Loucy (cell line): ENCODE results near the gene EVX1.

Source experiments
- H2AFZ ChIP-seq: fragments of 200-600 bp; sonication (generic); 2 replicates; pipeline ENCODE4 v1.6.0; 2016; ENCODE audit warnings: antibody characterized with exemption, mild to moderate bottlenecking, low read length, moderate library complexity
- H3F3A ChIP-seq: fragments of 200-600 bp; 2 replicates; pipeline ENCODE4 v1.6.0; 2016; ENCODE audit warnings: antibody characterized with exemption, low read depth, mild to moderate bottlenecking
- H3K27me3 ChIP-seq: fragments of 200-600 bp; sonication (generic); 2 replicates; pipeline ENCODE4 v1.6.1; 2014; ENCODE audit warnings: low read length, mild to moderate bottlenecking; ENCODE audit not compliant: insufficient read depth, poor library complexity, severe bottlenecking
- H3K36me3 ChIP-seq: fragments of 200-600 bp; sonication (generic); 2 replicates; pipeline ENCODE4 v1.6.1; 2016; ENCODE audit warnings: low read length; ENCODE audit not compliant: insufficient read depth
- H3K4me1 ChIP-seq: fragments of 200-600 bp; sonication (generic); 2 replicates; pipeline ENCODE4 v1.5.1; 2014; ENCODE audit warnings: low read length, mild to moderate bottlenecking; ENCODE audit not compliant: insufficient read depth, poor library complexity, severe bottlenecking
- H3K4me2 ChIP-seq: fragments of 200-600 bp; sonication (generic); 2 replicates; pipeline ENCODE4 v1.6.0; 2014; ENCODE audit warnings: antibody characterized with exemption, low read length, low read depth, mild to moderate bottlenecking; ENCODE audit not compliant: poor library complexity, severe bottlenecking
- H3K4me3 ChIP-seq: fragments of 200-600 bp; sonication (generic); 2 replicates; pipeline ENCODE4 v1.5.1; 2014; ENCODE audit warnings: low read length, mild to moderate bottlenecking, mixed read lengths; ENCODE audit not compliant: poor library complexity, severe bottlenecking
- H3K79me2 ChIP-seq: fragments of 200-600 bp; sonication (generic); 2 replicates; pipeline ENCODE4 v1.6.1; 2014; ENCODE audit warnings: low read length; ENCODE audit not compliant: insufficient read depth
- H3K9ac ChIP-seq: fragments of 200-600 bp; sonication (generic); 2 replicates; pipeline ENCODE4 v1.6.0; 2014; ENCODE audit warnings: mild to moderate bottlenecking, low read depth, low read length, moderate library complexity; ENCODE audit not compliant: poor library complexity, severe bottlenecking
- H3K9me2 ChIP-seq: fragments of 200-600 bp; sonication (generic); replicated peaks from 2 replicates; pipeline ENCODE4 v1.6.1; 2016; ENCODE audit warnings: low read depth, low read length, mixed read lengths
- H3K9me3 ChIP-seq: fragments of 200-600 bp; sonication (generic); 2 replicates; pipeline ENCODE4 v1.6.1; 2014; ENCODE audit warnings: mild to moderate bottlenecking, antibody characterized with exemption, low read length, low read depth; ENCODE audit not compliant: insufficient read depth
- H4K20me1 ChIP-seq: fragments of 200-600 bp; sonication (generic); 2 replicates; pipeline ENCODE4 v1.6.0; 2014; ENCODE audit warnings: antibody characterized with exemption, low read length, mild to moderate bottlenecking; ENCODE audit not compliant: insufficient read depth, poor library complexity, severe bottlenecking
- EZH2phosphoT487 ChIP-seq: fragments of 200-600 bp; IDR thresholded peaks from 2 replicates; pipeline ENCODE4 v1.6.1; 2018; ENCODE audit warnings: antibody characterized with exemption, mild to moderate bottlenecking, moderate library complexity, borderline replicate concordance
- TF ChIP-seq, protein P1 (sequence below): fragments of 200-600 bp; sonication (generic); conservative IDR thresholded peaks from 2 replicates; pipeline ENCODE4 v1.5.1; 2014; ENCODE audit warnings: mild to moderate bottlenecking, antibody characterized with exemption, low read length

Gene EVX1

DNA sequence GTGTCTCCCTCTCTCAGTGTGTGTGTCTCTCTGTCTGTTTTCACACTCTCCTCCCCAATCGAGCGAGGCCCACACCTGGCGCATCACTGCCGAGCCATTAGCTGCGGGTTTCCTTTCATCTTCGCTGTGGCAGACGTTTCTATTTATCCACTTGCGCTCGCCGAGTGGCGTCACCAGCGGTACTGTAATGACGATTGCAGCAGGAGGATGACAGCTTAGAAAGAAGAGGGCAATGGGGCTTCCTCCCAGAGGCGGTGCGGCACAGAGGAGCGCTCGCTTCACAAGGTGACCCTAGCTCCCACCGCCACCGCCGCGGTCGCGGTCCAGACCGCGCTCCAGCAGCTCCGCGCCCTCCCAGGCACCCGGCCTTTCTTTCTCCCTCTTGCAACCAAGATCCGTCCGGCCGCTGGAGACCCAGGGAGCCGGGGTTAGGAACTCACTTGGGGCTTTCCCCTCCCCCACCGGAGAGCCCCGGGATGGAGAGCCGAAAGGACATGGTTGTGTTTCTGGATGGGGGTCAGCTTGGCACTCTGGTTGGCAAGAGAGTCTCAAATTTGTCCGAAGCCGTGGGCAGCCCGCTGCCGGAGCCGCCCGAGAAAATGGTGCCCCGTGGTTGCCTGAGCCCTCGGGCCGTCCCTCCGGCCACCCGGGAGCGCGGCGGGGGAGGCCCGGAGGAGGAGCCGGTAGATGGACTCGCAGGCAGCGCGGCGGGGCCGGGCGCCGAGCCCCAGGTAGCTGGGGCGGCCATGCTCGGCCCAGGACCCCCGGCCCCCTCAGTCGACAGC is at the start of gene EVX1:
TSS of gene EVX1 (plus strand) at position 248 of the 785 bp plus-strand sequence. CDS start at position 477, 229 bp downstream.
- Histone ChIP-seq H3K79me2 (no peaks in the 10 kb centered on the region), H3K4me3 (no peak within 1 kb of the TSS), H3K9me3 (no peaks in the 10 kb centered on the region), H3K9ac (no peak within 1 kb of the TSS), H3K27me3 (no peaks in the 10 kb centered on the region), H3K4me2 (no peak within 1 kb of the TSS), H3K9me2 (no peaks in the 10 kb centered on the region), H4K20me1 (no peaks in the 10 kb centered on the region), H3K4me1 (no peaks in the 10 kb centered on the region), H3K36me3 (no peaks in the 10 kb centered on the region), H2AFZ (no peak within 1 kb of the TSS), H3F3A (no peaks in the 10 kb centered on the region)
- TF ChIP-seq, protein P1, sequence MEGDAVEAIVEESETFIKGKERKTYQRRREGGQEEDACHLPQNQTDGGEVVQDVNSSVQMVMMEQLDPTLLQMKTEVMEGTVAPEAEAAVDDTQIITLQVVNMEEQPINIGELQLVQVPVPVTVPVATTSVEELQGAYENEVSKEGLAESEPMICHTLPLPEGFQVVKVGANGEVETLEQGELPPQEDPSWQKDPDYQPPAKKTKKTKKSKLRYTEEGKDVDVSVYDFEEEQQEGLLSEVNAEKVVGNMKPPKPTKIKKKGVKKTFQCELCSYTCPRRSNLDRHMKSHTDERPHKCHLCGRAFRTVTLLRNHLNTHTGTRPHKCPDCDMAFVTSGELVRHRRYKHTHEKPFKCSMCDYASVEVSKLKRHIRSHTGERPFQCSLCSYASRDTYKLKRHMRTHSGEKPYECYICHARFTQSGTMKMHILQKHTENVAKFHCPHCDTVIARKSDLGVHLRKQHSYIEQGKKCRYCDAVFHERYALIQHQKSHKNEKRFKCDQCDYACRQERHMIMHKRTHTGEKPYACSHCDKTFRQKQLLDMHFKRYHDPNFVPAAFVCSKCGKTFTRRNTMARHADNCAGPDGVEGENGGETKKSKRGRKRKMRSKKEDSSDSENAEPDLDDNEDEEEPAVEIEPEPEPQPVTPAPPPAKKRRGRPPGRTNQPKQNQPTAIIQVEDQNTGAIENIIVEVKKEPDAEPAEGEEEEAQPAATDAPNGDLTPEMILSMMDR: no peak
- no peak for TF ChIP-seq EZH2phosphoT487

- Histone ChIP-seq H3K27me3 (peaks cover 16% of the 10 kb centered on the region), H3K36me3 (peaks cover 11% of the 10 kb centered on the region), H3K4me3 (peak overlapping the region; percentile 91), H3K4me2 (peak overlapping the region; percentile 98), H3K79me2 (peaks cover 100% of the 10 kb centered on the region), H3K4me1 (peaks cover 46% of the 10 kb centered on the region), H4K20me1 (peaks cover 60% of the 10 kb centered on the region), H3K9me2 (no peaks in the 10 kb centered on the region), H2AFZ (no peak overlapping the region), H3F3A (0 out of 2 replicates have a peak, but pooled peaks cover 4% of the 10 kb centered on the region), H3K9me3 (no peaks in the 10 kb centered on the region), H3K9ac (peak overlapping the region; percentile 99)
- TF ChIP-seq, protein P1: no peak; the same call in 1 of the 2 replicates
These were observed 49.1 kb upstream of the EVX1 start for GRCh38 chr7:27193335-27194001.

GRCh38 chr7:27194002-27194352 is 48.6 kb upstream of the EVX1 start:
- H3K36me3 ChIP-seq: peaks cover 11% of the 10 kb centered on the region
- H3K4me2 ChIP-seq: peak overlapping the region; percentile 98
- no peaks in the 10 kb centered on the region for H3K9me2 ChIP-seq
- peaks cover 100% of the 10 kb centered on the region for H3K79me2 ChIP-seq
- H3K9me3 ChIP-seq: no peaks in the 10 kb centered on the region
- peaks cover 65% of the 10 kb centered on the region for H4K20me1 ChIP-seq
- peaks cover 16% of the 10 kb centered on the region for H3K27me3 ChIP-seq
- H3K9ac ChIP-seq: peak overlapping the region; percentile 99
- H3F3A ChIP-seq: 0 out of 2 replicates have a peak, but pooled peaks cover 4% of the 10 kb centered on the region
- no peak overlapping the region for H2AFZ ChIP-seq
- H3K4me3 ChIP-seq: peak overlapping the region; percentile 91
- TF ChIP-seq, protein P1: no peak
- TF ChIP-seq EZH2phosphoT487: no peak
- H3K4me1 ChIP-seq: peaks cover 46% of the 10 kb centered on the region
